ENCODE data around the gene PDCD10. TPM values are rescaled to one million over a fixed set of nuclear protein-coding genes. Genes with fewer than 3 reads are reported as not detected.

The PDCD10 gene
- total and polyA plus RNA-seq, 2 donors (not counting 3 experiments of a cell fraction or from before 2014, with no cell fraction given) = 21.3 to 47.8 TPM

GRCh38 chr3:167709690-167710089, 25.0 kb downstream of the PDCD10 start:
- Histone ChIP-seq H3K79me2 (ENCODE audit: control insufficient read depth, insufficient read depth, low read length) (peaks cover 50% of the 10 kb centered on the region), H3K9me3 (replicated peaks; ENCODE audit: control insufficient read depth, insufficient read depth, low read length) (no peaks in the 10 kb centered on the region), H3K4me1 (ENCODE audit: control insufficient read depth, extremely low read depth, insufficient read depth, low read length) (peaks cover 5% of the 10 kb centered on the region), H3K4me3 (replicated peaks in 1 of 3; ENCODE audit: insufficient read depth in 1 of 3, low read depth in 1 of 3, low read length in 3 of 3) (no peak overlapping the region), H3K9ac (replicated peaks; ENCODE audit: extremely low read depth, insufficient read depth, low read length) (no peak overlapping the region), H3K36me3 (ENCODE audit: control insufficient read depth in 2 of 2, extremely low read depth in 1 of 2, insufficient read depth in 2 of 2, low read length in 2 of 2) (peaks cover 0 to 5% of the 10 kb centered on the region in 2 experiments), H2AFZ (ENCODE audit: low read depth, low read length) (no peak overlapping the region), H3K27ac (ENCODE audit: insufficient read depth, low read depth, low read length) (no peak overlapping the region), H3K9me1 (replicated peaks; ENCODE audit: control insufficient read depth, extremely low read depth, insufficient read depth, low read length) (no peaks in the 10 kb centered on the region), H3K4me2 (ENCODE audit: insufficient read depth, low read length) (no peak overlapping the region), H4K20me1 (replicated peaks; ENCODE audit: control insufficient read depth, extremely low read depth, insufficient read depth, low read length) (no peaks in the 10 kb centered on the region), H3K27me3 (ENCODE audit: control insufficient read depth in 2 of 2, insufficient read depth in 2 of 2, low read length in 2 of 2) (no peaks in the 10 kb centered on the region)
- TF ChIP-seq EZH2 (IDR thresholded peaks at IDR 0.05; ENCODE audit: borderline replicate concordance, low read depth, low read length, severe bottlenecking) = no peak
- no peak for TF ChIP-seq POLR2AphosphoS5 (IDR thresholded peaks at IDR 0.05; ENCODE audit: insufficient read depth, low read depth, low read length)
- no peak for TF ChIP-seq MAX (IDR thresholded peaks at IDR 0.05; ENCODE audit: insufficient read depth, insufficient read length)
- TF ChIP-seq CTCF (IDR thresholded peaks at IDR 0.05; ENCODE audit: extremely low read depth in 1 of 2, insufficient read depth in 1 of 2, low read depth in 1 of 2, low read length in 2 of 2) = no peak
- no peak for TF ChIP-seq JUN (IDR thresholded peaks at IDR 0.05; ENCODE audit: borderline replicate concordance, insufficient read depth, insufficient read length, low read depth)
- no peak for TF ChIP-seq FOS (IDR thresholded peaks at IDR 0.05; ENCODE audit: borderline replicate concordance, insufficient read depth, low read length)
- TF ChIP-seq GATA2 (IDR thresholded peaks at IDR 0.05; ENCODE audit: insufficient read depth, insufficient read length, low read depth, low read length) = no peak
- TF ChIP-seq POLR2A (IDR thresholded peaks at IDR 0.05; ENCODE audit: low read depth, low read length) = no peak
- TF ChIP-seq MYC (IDR thresholded peaks at IDR 0.05; ENCODE audit: low read depth, low read length) = no peak
- ChIA-PET POLR2A (no interaction called here), CTCF (interaction anchor here (1.8 kb wide), 1 partner anchor 24 kb away, joined by 5 read pairs; no protein-coding TSS in a partner anchor)
- dilution Hi-C loops (cut with MboI; ENCODE audit: extremely low pct_ligation_motif_present, low sequenced_read_pairs) = no loop called here
- intact Hi-C loops (cut with micrococcal nuclease) = no loop called here
- no peak for DNase-seq (ENCODE audit: low read depth, low spot score)
- FAIRE-seq = no peak
- BruUV-seq (replicated peaks) = no TSS peak

Measured in endothelial cell of umbilical vein (primary cell).